ENCODE data around the gene COL4A3.

The COL4A3 gene

DNA sequence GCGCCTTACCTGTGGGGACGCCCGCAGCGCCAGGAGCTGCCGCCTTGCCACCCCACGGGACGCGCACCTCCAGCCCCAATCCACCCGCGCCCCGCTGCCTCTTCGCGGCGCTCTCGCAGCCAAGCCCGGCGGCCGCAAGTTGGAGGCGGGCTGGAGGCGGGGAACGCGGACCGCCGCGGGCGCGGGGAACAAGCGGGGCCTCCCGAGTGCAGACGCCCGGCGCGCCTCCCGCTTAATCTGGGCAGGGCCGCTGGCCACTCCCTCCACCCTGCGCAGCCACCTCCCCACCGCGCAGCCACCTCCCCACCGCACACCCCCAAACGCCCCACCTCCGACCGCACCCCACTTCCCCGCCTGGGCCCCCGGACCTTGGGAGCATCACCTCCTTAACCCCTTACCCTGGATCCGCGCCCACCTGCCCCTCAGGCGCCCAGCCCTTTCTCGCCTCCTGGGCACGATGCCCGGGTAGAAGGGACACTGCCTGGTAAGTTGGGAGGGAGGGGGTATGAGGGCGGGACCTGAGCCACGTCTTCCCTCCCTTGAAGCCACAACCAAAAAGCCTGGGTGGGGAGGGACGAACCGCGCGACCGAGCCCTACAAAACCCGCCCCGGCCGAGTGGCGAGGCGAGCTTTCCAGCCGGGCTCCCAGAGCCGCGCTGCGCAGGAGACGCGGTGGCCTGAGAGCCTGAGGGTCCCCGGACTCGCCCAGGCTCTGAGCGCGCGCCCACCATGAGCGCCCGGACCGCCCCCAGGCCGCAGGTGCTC lies at the start of gene COL4A3, which contains the start of gene COL4A4:
COL4A3 (plus strand) TSS at position 627 of the 765 bp plus-strand sequence; CDS start at position 730, 103 bp downstream.
COL4A4 (minus strand) TSS at position 208 of the 765 bp plus-strand sequence. CDS start 16,722 bp downstream, outside the sequence.
- DNase-seq, result no peak

DNA sequence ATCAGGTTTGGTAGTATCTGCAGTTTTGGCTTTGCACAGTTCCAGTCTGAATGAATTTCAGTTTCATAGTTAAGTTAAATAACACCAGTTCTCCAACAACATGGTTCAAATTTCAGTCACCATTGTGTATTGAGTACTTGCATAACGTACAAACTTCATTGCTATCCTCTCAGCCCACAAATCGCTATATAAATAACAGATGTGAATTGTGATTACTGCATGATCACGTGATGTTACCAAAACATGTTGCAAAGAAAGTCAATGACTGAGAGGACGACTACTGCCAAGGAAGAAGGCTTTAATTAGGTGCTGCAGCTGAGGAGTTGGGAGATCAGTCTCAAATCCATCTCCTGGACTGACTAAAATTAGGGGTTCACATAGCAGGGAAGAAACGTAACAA lies 48.7 kb upstream of the COL4A3 start:
- peak; percentile 41 for DNase-seq

DNA sequence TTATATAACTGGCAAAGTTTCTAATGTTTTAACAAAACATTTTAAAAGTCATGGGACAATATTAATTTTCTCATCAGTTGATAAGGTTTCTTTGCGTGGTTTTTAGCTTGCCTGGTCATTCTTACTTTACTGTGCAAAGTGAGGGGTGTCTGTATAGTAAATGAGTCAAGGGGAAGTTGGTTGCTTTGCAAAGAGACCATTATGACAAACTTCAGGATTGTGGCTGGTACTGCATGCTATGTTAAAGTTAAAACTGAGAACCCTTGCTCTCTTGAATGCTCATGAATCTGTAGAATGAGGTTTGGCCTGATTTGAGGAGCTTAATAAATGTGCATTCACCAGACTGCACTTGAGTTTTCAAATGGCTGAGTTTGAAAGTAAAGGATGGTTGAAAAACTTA lies 47.4 kb upstream of the COL4A3 start:
- no peak for DNase-seq

DNA sequence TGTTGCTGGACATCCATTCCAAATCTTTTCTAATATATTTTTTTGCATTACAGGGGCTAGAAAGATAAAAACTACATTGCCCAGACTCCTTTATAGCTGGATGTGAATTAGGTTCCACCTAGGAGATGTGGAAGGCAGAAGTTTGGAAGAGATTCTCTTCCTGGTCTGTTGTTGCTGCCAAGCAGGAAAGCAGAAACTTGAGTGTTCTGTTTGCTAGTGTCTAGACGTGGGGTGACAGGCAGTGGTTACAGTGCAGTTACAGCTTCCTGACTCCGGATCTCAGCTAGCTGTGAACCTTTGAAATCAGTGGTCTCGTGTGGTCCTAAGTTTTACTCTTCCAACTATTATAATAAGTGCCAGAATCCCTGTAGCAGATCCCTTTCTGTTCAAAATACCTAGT lies 46.6 kb upstream of the COL4A3 start:
- no peak for DNase-seq

DNA sequence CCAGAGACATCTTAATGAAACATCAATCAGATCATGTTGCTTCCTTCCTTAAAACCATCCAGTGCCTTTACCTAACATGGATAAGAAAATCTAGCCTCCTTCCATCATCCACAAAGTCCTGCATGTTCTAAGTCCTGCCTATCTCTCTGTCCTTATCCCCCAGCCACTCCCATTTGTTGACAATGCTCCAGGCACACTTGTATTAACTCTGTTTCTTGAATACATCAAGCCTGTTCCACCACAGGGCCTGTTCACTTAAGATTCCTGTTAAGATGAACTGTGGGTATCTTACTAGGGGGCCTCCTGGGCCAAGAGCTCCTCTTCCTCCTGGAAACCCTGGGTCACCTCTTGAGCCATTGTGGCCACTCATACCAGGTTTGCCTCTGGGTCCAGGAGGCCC lies 46.1 kb upstream of the COL4A3 start:
- DNase-seq, result no peak

DNA sequence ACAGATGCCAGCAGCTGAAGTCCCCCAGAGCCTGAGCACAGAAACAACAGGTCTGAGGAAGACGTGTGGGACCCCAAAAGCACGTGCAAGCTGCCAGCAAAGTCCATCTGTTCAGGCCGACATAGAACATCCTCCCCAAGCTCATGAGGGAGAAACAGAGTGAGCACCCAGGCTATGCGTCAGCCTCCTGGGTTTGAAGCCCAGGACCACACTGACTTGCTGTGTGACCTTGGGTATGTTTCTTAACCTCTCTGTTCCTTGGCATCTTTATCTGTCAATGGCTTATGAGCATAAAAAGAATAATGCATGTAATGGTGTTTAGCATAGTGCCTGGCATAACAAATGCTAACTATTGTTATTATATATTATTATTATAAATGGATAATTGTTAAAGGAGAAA lies 40.7 kb upstream of the COL4A3 start:
- DNase-seq, result no peak

- no peak for DNase-seq
Observed at GRCh38 chr2:227124811-227125210, 39.6 kb upstream of the COL4A3 start.

DNA sequence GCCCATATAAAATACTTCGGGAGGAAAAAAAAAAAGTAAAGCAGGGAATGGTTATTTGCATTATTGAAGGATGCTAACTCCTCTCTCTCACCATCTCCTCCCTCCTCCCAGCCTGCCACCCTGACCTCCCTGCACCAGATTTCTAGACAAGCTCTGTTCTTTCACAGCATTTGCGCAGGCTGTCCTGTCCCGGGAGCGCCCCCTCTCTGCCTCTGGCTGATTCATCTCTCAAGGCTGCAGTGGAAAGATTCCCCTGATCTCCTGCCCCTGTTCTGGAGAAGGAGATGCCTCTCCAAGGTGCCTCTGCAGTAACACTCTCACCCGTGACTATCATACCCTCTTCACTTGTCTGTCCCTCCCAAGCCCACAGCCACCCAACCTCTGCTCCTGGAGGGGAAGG lies 38.9 kb upstream of the COL4A3 start:
- no peak for DNase-seq

- DNase-seq, result no peak
Observed at GRCh38 chr2:227127201-227127600, 37.2 kb upstream of the COL4A3 start.

DNA sequence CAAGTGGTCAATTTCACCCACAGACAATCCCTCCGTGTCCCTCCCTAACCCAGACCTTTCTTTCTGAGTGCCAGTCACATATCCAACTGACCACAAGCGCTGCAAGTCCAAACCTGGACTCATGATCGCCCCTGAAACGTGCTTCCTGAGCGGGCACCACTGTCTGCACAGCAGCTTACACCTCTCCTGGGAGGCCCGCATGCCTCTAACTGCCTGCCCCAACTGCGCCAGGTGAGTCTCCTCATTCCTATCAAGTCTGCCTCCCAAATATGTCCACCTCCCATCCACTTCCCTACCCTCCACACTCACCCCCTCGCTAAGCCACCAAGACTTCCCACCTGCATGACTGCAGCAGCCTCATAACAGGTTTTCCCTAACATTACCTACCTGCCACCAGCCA lies 33.8 kb upstream of the COL4A3 start:
- DNase-seq, result no peak

DNA sequence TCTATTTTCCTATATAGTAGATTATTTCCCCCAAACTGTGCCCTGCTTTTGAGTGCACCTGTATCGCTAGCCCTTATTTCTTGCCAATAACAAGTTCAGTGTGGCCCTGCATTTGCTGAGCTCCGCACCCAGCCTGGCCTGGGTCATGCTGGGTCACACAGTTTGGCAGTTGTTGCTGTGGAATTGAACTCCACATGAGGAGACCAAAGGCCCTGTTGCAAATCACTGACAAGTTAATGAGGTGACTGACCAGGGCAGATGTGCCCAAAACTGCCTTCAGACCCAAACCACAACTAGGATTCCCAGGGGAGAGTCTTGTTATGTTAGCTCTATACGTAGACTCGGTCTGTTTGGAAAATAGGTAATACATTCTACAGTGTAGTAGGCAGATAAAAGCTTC lies 31.4 kb upstream of the COL4A3 start:
- no peak for DNase-seq

DNA sequence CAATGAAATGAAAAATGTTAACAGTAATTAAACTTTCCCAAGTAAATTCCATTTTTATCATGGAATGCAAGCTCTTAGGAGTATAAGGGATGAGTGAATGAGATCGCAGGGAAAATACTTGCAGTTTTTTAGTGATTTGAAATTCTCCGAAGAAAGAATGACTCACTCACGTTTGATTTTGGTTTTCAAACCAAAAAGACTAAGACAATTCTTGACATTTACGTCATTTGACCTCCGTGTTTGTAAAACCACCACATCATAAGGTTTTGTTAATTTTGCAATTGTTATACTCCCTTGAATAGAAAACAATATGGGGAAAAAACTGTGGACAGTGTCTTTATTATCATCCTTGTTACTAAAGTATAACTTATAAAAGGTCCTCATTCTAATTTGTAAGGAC lies 29.8 kb upstream of the COL4A3 start:
- DNase-seq, result no peak

GRCh38 chr2:227141301-227141700 lies 23.1 kb upstream of the COL4A3 start:
- no peak for DNase-seq

DNA sequence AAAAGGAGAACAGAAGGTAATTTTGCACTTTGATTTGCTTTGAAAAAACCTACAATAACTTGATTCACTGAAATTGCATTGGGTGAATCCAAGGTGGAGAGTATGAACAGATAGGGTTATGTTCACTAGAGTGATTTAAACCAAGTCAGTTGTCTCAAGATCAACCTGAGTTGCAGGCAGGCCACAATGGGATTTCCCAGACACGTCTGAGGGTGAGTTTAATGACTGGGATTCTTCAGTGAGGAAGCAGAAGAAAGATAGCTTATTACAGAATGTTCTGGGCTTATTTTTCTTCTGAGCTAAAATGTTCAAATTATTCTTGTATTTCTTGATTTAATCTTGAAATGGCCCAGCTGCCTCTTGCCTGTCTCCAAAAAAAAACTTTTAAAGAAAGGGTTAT lies 20.5 kb upstream of the COL4A3 start:
- no peak for DNase-seq

- no peak for DNase-seq
Observed at GRCh38 chr2:227146456-227146855, 18.0 kb upstream of the COL4A3 start.

DNA sequence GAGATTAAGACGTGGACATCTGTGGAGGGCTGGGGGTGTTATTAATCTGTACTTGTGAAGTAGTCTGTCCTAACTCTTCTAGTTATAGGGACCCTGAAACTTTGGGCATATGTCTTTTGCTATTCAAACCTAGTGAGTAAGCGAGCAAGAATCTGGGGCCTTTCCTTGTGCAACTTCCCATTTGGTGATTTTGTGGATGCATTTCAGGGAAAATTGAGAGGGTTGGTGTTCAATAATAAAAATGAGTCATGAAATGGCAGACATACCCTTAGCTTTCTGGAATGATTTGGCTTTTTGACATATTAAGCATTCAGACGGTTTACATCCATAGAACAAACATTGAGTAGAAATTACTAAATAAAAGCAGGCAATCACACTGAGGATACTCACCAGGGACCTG lies 17.4 kb upstream of the COL4A3 start:
- peak; percentile 79 for DNase-seq

DNA sequence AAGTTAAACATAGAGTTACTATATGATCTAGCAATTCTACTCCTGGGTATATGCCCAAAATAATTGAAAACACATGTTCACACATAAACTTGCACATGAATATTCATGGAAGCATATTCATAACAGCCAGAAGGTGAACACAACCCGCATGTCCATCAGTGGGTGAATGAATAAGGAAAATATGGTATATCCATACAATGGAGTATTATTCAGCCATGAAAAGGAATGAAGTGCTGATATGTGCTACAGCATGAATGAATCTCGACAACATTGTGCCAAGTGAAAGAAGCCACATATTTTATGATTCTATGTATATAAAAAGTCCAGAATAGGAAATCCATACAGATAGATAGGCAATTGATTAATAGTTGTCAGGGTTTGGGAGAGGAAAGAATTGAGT lies 16.3 kb upstream of the COL4A3 start:
- no peak for DNase-seq

GRCh38 chr2:227150222-227150936 lies 14.0 kb upstream of the COL4A3 start:
- DNase-seq, result no peak

DNA sequence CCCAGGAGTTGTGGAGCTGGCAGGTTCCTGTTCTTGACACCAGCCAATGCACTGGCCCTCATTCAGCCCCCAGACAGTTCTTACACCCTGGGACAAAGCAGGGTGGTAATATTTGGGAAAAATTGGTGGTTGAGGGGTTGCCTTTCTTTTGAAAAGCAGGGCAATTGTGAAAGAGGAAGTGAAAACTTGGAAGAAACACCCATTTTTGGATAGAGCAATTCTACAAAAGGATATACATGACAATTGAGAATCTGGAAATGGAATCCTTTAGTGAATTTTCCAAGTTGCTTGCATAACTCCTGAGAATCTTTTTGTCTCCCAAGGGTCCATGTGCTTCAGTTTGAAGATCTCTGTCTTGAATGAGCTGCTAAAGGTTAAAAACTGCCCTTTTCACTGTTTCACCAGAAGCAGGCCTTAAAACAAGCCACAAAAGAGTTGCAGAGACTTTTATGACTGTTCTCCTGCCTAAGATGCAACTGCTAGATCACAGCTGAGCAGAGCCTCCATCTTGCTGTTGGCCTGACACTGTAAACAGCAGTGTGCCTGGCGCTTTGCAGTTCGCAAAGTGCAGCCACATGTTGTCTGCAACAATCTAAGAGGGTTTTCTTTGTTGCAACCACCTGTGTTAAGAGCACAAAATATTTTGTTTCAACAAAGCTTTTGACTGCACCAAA lies 12.2 kb upstream of the COL4A3 start:
- no peak for DNase-seq

- DNase-seq, result no peak
Observed at GRCh38 chr2:227153307-227153706, 11.1 kb upstream of the COL4A3 start.

GRCh38 chr2:227153758-227154486 lies 10.5 kb upstream of the COL4A3 start:
- peak; percentile 27 for DNase-seq

DNA sequence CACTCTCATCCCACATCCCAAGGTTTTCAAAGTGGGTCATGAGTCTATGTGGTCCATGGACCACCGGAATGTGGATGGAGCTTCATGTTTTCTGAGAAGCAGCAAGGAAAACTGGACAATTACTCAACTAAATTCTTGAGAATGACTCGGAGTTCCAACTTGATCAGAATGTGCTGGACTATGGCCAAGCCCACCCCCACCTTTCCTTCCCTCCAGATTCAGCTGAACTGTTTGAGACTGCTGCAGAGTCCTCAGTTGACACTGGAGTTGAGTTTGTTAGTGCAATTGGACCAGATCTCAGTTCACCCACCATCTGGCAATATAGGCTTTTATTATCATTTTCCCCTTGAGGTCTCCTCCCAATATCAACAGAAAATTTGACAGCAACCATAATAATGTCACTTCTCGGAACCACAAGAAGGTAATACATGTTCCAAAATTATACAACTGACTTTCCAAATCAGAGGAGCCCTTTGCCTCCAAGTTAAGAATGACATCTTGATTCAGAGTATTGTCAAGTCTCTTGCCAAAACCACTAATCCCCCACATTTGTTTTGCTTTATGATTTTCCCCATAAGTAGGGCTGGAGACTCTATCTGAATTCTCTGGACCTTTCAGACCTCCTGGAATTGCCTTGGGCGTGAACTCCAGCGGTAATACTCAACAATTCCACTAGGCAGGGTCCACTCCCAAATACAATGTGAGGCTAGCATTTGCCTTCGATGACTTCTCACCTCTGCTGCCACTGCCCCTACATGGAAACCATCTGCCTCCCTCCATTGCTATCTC lies 9.2 kb upstream of the COL4A3 start:
- DNase-seq, result peak; percentile 69
